ENCODE measurements around the gene FAHD1. TPM values are rescaled to one million over a fixed set of nuclear protein-coding genes. Genes with fewer than 3 reads are reported as not detected.

The FAHD1 gene
- total RNA-seq, 4 donors from 2014 or later: 25.4 to 42.0 (median 30.8) TPM

DNA sequence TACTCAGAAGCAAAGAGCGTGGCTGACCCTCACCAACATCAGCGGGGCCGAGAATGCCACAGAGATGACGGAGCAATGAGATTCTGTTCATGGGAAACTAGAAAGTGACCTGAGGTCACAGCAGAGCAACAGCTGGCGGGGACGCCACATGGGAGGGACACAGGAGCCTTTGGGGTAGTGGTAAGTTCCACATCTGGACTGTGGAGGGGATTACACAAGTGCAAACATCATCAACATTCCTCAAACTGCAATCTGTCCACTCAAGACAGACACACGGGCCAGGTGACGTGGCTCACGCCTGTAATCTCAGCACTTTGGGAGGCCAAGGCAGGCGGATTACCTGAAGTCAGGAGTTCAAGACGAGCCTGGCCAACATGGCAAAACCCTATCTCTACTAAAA lies 11.5 kb upstream of the FAHD1 start:
- TF ChIP-seq, protein P1, sequence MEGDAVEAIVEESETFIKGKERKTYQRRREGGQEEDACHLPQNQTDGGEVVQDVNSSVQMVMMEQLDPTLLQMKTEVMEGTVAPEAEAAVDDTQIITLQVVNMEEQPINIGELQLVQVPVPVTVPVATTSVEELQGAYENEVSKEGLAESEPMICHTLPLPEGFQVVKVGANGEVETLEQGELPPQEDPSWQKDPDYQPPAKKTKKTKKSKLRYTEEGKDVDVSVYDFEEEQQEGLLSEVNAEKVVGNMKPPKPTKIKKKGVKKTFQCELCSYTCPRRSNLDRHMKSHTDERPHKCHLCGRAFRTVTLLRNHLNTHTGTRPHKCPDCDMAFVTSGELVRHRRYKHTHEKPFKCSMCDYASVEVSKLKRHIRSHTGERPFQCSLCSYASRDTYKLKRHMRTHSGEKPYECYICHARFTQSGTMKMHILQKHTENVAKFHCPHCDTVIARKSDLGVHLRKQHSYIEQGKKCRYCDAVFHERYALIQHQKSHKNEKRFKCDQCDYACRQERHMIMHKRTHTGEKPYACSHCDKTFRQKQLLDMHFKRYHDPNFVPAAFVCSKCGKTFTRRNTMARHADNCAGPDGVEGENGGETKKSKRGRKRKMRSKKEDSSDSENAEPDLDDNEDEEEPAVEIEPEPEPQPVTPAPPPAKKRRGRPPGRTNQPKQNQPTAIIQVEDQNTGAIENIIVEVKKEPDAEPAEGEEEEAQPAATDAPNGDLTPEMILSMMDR (IDR thresholded peaks at IDR 0.05; ENCODE audit: low read depth): no peak

DNA sequence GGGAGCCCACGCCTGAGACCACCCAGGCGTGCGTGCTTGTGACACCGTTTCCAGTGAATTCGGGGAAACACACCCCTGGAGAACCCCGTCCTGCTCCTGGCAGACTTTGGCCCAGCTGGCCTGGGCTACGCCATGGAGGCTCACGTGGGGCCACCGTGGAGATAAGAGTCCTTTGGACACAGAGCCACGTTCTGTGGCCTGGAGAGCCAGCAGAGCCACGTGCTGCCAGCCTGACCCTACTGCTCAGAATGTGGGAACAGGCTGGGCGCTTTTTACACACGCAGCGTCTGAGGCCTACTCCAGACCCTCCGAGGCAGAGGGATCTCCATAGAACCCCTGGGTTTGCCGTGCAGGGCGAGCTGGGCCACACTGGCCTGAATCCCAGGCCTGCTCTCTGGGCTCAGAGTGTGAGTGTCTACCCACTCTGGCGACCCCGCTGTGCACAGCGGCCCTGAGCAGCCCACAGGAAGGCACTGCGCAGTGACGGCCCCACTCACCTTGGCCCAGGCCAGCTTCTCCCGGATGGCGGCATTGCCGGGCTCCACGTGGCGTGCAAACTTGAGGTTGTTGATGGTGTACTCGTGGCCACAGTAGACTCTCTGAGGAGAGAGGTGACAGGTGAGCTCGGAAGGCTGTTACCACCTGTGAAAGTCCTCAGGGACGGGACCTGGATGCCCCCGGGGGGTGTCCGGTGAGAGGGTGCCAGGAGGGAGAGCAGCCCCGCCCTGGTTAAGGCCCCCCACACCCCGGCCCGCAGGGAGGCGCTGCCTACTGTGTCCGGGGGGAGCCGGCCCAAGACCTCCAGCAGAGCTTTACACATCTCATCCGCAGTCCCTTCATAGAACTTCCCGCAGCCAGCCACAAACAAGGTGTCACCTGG lies 10.4 kb upstream of the FAHD1 start:
- TF ChIP-seq, protein P1 (IDR thresholded peaks at IDR 0.05; ENCODE audit: low read depth): no peak

DNA sequence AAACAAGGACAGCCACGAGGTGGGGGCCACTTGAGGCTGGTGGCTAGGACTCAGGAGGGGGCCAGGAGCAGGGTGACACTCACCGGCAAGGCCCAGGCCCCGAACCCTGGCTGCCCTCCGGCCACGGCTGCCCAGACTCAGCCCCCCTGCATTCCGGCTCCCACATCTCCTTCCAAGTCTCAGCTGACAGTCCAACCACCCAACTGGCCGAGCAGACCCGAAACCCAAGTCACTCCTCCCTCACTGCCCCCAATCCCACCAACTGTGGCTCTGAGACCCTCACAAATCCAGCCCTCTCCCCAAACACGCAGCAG lies 9.8 kb upstream of the FAHD1 start:
- TF ChIP-seq, protein P1 (IDR thresholded peaks at IDR 0.05; ENCODE audit: low read depth): no peak

DNA sequence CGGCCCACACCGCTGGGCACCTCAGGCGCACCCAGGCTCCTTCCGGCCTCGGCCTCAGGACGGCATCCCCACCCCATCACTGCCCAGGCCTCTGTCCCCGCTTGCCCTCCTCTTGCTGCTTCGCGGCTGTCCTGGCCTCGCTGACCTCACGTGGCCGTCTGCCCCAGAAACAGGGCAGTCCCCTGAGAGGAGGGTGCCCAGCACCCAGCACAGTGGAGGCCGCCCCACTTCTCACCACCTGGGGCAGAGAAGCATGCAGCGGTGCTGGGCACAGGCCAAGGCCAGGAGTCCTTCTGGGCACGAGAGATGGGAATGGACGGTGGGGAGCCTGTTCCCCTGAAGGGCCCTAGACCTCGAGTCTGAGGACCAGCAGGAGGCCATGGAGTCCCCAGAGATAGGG lies 9.3 kb upstream of the FAHD1 start:
- TF ChIP-seq, protein P1 (IDR thresholded peaks at IDR 0.05; ENCODE audit: low read depth): no peak

DNA sequence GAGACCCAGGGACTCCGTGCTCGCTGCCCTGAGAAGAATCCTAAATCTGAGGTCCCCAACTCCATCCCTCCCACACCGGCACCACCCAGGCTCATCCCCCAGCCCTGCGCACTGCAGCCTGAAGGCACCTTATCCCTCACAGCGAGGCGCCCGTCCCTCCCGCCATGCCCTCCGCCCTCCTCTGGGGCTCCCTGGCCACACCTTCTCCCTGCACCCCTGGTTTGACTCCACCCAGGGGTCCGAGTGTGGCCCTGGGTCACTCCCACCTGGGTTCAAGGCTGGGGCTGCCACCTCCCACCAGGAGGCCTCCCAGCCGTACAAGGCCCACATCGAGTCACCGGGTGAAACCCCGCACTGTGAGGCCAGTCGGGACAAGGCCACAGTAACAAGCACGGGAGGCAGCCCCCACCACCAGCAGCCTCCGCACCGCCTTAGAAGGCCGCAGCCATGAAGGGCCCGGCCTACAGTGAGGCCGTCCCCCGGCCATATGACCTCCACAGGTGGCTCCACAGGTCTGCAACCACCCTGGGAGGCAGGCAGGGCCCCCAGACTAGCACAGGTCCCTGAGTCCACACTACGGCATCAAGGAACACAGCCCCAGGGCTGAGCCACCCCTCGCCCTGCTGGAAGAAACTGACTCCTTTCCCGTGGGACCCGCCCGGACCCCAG lies 8.7 kb upstream of the FAHD1 start:
- TF ChIP-seq, protein P1 (IDR thresholded peaks at IDR 0.05; ENCODE audit: low read depth): no peak

DNA sequence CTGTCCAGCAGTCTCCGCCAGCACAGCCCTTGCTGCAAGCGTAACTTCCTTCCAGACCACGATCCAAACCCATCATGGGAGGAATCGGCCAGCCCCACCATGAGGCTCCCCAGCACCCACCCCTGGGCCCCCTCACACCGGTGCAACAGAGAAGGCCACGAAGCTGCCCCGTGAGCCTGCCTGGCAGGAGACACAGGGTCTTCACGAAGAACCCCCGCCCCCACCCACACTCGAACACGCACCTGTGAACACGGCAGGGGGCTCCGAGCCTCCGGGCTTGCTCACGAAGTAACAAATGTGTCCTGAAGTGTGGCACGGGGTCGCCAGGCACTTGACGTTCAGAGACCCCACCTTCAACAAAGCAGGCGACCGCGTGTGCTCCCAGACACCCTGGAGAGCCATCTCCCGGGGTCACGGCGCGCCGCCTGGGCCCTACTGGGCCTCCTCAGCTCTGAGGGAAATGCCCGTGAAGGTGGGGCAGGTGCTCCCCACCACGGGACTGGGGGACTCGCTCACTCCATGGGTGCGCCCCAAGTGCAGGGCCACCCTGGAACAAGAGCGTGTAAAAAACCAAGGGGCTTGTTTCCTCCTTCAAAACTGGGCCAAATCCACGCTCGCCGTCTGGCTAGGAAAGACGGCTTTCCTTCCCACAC lies 8.0 kb upstream of the FAHD1 start:
- TF ChIP-seq, protein P1 (IDR thresholded peaks at IDR 0.05; ENCODE audit: low read depth): no peak

DNA sequence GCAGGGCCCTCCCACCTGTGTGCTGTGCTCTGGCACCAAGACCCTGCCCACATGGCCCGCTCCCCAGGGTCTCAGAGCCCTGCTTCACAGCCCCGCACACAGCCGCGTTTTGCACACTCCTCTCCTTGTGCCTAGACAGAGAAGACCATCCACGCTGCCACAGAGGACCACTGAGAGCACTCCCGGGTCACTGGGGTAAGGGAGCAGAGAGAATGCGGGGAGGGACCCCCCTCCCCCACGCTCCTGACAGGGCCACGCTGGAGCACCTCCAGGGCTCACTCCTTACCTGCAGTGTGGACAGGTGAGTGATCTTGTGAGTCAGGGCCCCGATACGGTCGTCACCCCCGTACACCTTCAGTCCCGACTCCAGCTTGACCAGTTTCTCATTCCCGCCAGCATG lies 7.4 kb upstream of the FAHD1 start:
- TF ChIP-seq, protein P1 (IDR thresholded peaks at IDR 0.05; ENCODE audit: low read depth): no peak

Data from subcutaneous adipose tissue (tissue), 4 donors.